HCT116 (cell line): ENCODE data around the gene LRRC2.

Experiments
- EZH2 ChIP-seq: fragments of 200-600 bp; sonication (generic); IDR thresholded peaks from 2 replicates; pipeline ENCODE4 v1.6.1; 2017; ENCODE audit warnings: antibody characterized with exemption, mixed run types
- TF ChIP-seq, protein P1 (sequence below), 3 experiments: fragments of 200-600 bp in 1 of 3; sonication (generic) in 1 of 3; IDR thresholded peaks in 2 of 3; conservative IDR thresholded peaks in 1 of 3; 2 replicates each; pipeline ENCODE4 v1.5.1; 2012 to 2017; ENCODE audit warnings: low read depth in 2 of 3, low read length in 2 of 3, antibody characterized with exemption in 1 of 3, borderline replicate concordance in 1 of 3, control low read depth in 1 of 3, mild to moderate bottlenecking in 1 of 3, mixed read lengths in 1 of 3, mixed run types in 1 of 3, moderate library complexity in 1 of 3; ENCODE audit not compliant: insufficient read depth in 1 of 3

DNA sequence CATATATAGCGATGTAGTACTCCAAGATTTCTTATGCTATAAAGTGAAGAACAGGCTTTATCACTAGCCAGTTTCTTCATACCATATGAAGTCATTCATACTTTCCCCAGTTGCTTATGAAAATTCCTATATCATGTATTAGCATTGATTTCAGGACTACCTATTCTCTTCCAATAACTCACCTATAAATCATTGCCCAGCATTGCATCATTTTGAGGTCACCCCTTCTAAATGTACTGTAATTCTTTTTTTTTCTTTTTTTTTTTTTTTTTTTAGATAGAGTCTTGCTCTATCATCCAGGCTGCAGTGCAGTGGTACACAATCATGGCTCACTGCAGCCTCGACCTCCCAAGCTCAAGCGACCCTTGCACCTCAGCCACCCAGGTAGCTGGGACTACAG lies 41.3 kb downstream of the LRRC2 start:
- TF ChIP-seq, protein P1, sequence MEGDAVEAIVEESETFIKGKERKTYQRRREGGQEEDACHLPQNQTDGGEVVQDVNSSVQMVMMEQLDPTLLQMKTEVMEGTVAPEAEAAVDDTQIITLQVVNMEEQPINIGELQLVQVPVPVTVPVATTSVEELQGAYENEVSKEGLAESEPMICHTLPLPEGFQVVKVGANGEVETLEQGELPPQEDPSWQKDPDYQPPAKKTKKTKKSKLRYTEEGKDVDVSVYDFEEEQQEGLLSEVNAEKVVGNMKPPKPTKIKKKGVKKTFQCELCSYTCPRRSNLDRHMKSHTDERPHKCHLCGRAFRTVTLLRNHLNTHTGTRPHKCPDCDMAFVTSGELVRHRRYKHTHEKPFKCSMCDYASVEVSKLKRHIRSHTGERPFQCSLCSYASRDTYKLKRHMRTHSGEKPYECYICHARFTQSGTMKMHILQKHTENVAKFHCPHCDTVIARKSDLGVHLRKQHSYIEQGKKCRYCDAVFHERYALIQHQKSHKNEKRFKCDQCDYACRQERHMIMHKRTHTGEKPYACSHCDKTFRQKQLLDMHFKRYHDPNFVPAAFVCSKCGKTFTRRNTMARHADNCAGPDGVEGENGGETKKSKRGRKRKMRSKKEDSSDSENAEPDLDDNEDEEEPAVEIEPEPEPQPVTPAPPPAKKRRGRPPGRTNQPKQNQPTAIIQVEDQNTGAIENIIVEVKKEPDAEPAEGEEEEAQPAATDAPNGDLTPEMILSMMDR (IDR thresholded peaks at IDR 0.05 in 2 of 3, conservative IDR thresholded peaks at IDR 0.05 in 1 of 3; ENCODE audit: borderline replicate concordance in 1 of 3, insufficient read depth in 1 of 3, low read depth in 2 of 3, low read length in 2 of 3), result no peak
- TF ChIP-seq EZH2, result no peak
